ENCODE results near the gene MAP3K20.

DNA sequence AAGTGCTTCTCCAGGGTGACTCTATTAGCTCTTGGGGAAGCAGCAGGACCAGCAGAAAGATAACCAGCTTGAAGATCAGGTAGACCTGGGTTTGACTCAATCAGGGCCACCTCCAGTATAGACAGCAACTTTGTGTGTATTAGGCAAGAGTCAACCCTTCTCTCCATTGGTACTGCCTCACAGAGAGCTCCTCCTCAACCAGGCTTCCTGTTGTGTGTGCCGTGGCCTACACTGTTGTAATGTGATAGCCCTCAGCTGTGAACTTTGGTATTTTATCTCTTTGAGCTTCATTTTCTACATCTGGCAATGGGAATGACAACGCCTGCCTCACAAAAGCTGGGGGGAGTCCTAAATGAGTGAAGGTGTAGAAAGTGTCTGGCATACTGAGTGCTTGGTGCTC, 17.0 kb upstream of the MAP3K20 start:
- TF ChIP-seq SIN3A (IDR thresholded peaks at IDR 0.05; ENCODE audit: borderline replicate concordance, insufficient read depth, low read length) (no peak), POLR2AphosphoS5 (IDR thresholded peaks at IDR 0.05; ENCODE audit: low read depth, low read length) (no peak), TAF1 (IDR thresholded peaks at IDR 0.05; ENCODE audit: borderline replicate concordance, insufficient read depth, low read length) (no peak)

All from PFSK-1 (cell line).